Mesendoderm (in vitro differentiated cells): ENCODE results near the gene PITPNM3.

Experiments
- DNase-seq: peaks from one replicate; pipeline ENCODE4 v3.0.0; 2013
- H2AK5ac ChIP-seq: 2 replicates; pipeline ENCODE4 v1.6.1; 2013; ENCODE audit warnings: low read length, inconsistent platforms
- H2BK120ac ChIP-seq: 2 replicates; pipeline ENCODE4 v1.6.1; 2013; ENCODE audit warnings: low read depth, mild to moderate bottlenecking, low read length, moderate library complexity, mixed read lengths
- H2BK15ac ChIP-seq: replicated peaks from 2 replicates; pipeline ENCODE4 v1.6.1; 2013; ENCODE audit warnings: low read depth, mild to moderate bottlenecking, moderate library complexity
- H2BK5ac ChIP-seq: 2 replicates; pipeline ENCODE4 v1.6.1; 2013; ENCODE audit warnings: low read length, inconsistent platforms
- H3K18ac ChIP-seq: 2 replicates; pipeline ENCODE4 v1.6.1; 2013; ENCODE audit warnings: mild to moderate bottlenecking, low read length, mixed read lengths
- H3K23ac ChIP-seq: one replicate; pipeline ENCODE4 v1.6.1; 2013; ENCODE audit warnings: low read length
- H3K27ac ChIP-seq: 2 replicates; pipeline ENCODE4 v1.5.1; 2013; ENCODE audit warnings: low read depth, mild to moderate bottlenecking, inconsistent platforms, low read length, moderate library complexity
- H3K27me3 ChIP-seq: 2 replicates; pipeline ENCODE4 v1.6.1; 2013; ENCODE audit warnings: low read length, control low read depth, mild to moderate bottlenecking, inconsistent platforms; ENCODE audit not compliant: insufficient read depth, poor library complexity
- H3K36me3 ChIP-seq: 2 replicates; pipeline ENCODE4 v1.6.1; 2013; ENCODE audit warnings: low read length, inconsistent platforms; ENCODE audit not compliant: control insufficient read depth, insufficient read depth
- H3K4ac ChIP-seq: one replicate; pipeline ENCODE4 v1.6.1; 2013; ENCODE audit warnings: low read depth, mild to moderate bottlenecking, low read length, moderate library complexity
- H3K4me1 ChIP-seq: 2 replicates; pipeline ENCODE4 v1.6.1; 2013; ENCODE audit warnings: low read depth, low read length, inconsistent platforms; ENCODE audit not compliant: control insufficient read depth
- H3K4me2 ChIP-seq: 2 replicates; pipeline ENCODE4 v1.6.1; 2013; ENCODE audit warnings: low read length
- H3K4me3 ChIP-seq: 2 replicates; pipeline ENCODE4 v1.5.1; 2013; ENCODE audit warnings: mild to moderate bottlenecking, low read length
- H3K56ac ChIP-seq: one replicate; pipeline ENCODE4 v1.6.1; 2013; ENCODE audit warnings: low read length
- H3K79me1 ChIP-seq: 2 replicates; pipeline ENCODE4 v1.6.1; 2013; ENCODE audit warnings: low read length, inconsistent platforms
- H3K79me2 ChIP-seq: 2 replicates; pipeline ENCODE4 v1.6.1; 2013; ENCODE audit warnings: mild to moderate bottlenecking, low read length; ENCODE audit not compliant: control insufficient read depth, insufficient read depth
- H3K9ac ChIP-seq: 2 replicates; pipeline ENCODE4 v1.6.1; 2013; ENCODE audit warnings: low read length, inconsistent platforms
- H4K5ac ChIP-seq: one replicate; pipeline ENCODE4 v1.6.1; 2013; ENCODE audit warnings: low read length
- H4K8ac ChIP-seq: one replicate; pipeline ENCODE4 v1.6.1; 2013; ENCODE audit warnings: low read depth, mild to moderate bottlenecking, control low read depth, low read length, moderate library complexity
- WGBS: extraction: QIAGEN DNeasy Blood & Tissue Kit; methylation state at CpG from one replicate; pipeline ENCODE4 v1.1.7; 2013; ENCODE audit warnings: low lambda C conversion rate, missing lambda C conversion rate; ENCODE audit not compliant: insufficient coverage; ENCODE audit errors: extremely low coverage; 5-methylcytosine and 5-hydroxymethylcytosine counted together

The PITPNM3 gene

DNA sequence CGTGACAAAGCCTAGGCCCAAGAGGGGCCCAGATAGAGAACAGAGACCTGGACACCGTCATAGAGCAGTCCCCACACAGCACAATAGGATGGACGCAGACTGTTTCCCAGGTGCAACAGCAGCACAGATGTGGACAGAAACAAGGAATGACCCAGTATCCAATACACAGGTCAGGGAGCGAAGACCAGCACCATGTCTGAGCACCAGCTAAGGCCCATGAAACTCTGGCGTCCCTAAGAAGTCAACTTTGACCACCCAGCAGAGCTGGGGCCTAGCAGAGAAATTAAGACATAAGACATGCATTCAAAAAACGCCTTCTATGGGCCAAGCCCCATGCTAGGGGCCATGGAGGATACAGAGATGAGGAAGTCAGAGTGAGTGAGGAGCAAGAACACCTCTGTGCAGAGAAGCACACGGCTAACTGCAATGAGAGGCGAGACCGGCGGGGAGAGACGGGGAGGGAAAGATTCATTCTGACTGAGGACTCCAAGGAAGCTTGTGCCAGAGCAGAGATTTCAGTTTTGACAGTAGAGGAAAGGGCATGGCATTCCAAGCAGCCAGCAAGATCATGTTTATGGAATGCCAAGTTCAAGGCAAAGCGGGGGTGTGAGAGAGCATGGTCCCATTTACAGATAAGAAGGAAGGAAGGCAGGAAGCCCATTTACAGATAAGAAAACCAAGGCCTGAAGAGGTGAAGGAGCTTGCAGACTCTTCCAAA lies 50.8 kb downstream of the PITPNM3 start:
- Histone ChIP-seq H3K9ac (no peak overlapping the region), H2BK15ac (no peak overlapping the region), H3K79me2 (no peaks in the 10 kb centered on the region), H2BK5ac (no peak overlapping the region), H3K27me3 (no peaks in the 10 kb centered on the region), H3K4me3 (no peak overlapping the region), H3K18ac (no peak overlapping the region), H2AK5ac (no peak overlapping the region), H3K27ac (no peak overlapping the region), H3K23ac (no peak overlapping the region), H2BK120ac (no peak overlapping the region), H3K4ac (no peak overlapping the region), H4K5ac (no peak overlapping the region), H4K8ac (no peak overlapping the region), H3K79me1 (no peaks in the 10 kb centered on the region), H3K4me1 (peaks cover 4% of the 10 kb centered on the region), H3K56ac (no peak overlapping the region), H3K36me3 (no peaks in the 10 kb centered on the region), H3K4me2 (no peak overlapping the region)
- WGBS = no CpG with 5 or more reads among the region's 12 CpGs
- peak; percentile 57 for DNase-seq

DNA sequence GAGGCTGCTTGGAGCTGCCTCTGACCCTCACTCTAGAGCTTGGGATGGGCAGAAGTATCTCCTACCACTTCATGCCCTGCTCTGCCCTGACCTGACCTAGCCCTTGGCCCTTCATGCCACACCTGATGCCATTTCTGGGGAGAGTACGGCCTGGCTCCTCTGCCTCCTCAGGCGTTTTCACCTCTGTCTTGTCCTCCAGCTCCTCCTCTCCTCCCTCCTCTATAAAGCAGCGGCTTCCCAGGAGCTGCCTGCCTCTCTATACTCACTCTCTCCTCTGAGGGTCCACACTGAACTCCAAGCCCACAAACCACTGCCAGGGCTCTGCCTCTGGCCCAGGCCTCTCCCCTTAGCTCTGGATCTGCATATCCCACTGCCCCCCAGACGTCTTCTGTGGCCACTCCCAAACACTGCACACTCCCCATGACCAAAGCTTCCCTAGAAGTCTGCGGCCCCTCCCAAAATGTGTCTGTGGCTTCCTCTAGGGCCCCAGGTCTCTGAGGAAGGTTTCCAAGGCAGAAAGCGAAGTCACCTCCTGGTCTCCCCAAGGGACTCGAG lies 52.6 kb downstream of the PITPNM3 start:
- no peak overlapping the region for H3K4ac ChIP-seq
- H3K36me3 ChIP-seq = no peaks in the 10 kb centered on the region
- WGBS = no CpG with 5 or more reads among the region's 7 CpGs
- H3K79me1 ChIP-seq = no peaks in the 10 kb centered on the region
- no peak overlapping the region for H4K8ac ChIP-seq
- no peak overlapping the region for H3K18ac ChIP-seq
- no peak overlapping the region for H3K4me2 ChIP-seq
- no peak overlapping the region for H4K5ac ChIP-seq
- no peak for DNase-seq
- H3K27me3 ChIP-seq = no peaks in the 10 kb centered on the region
- no peak overlapping the region for H2BK120ac ChIP-seq
- no peak overlapping the region for H3K56ac ChIP-seq
- no peak overlapping the region for H2AK5ac ChIP-seq
- H3K4me3 ChIP-seq = no peak overlapping the region
- no peak overlapping the region for H2BK5ac ChIP-seq
- H3K23ac ChIP-seq = no peak overlapping the region
- no peak overlapping the region for H2BK15ac ChIP-seq
- peaks cover 2% of the 10 kb centered on the region for H3K4me1 ChIP-seq
- no peaks in the 10 kb centered on the region for H3K79me2 ChIP-seq
- no peak overlapping the region for H3K27ac ChIP-seq
- H3K9ac ChIP-seq = no peak overlapping the region

DNA sequence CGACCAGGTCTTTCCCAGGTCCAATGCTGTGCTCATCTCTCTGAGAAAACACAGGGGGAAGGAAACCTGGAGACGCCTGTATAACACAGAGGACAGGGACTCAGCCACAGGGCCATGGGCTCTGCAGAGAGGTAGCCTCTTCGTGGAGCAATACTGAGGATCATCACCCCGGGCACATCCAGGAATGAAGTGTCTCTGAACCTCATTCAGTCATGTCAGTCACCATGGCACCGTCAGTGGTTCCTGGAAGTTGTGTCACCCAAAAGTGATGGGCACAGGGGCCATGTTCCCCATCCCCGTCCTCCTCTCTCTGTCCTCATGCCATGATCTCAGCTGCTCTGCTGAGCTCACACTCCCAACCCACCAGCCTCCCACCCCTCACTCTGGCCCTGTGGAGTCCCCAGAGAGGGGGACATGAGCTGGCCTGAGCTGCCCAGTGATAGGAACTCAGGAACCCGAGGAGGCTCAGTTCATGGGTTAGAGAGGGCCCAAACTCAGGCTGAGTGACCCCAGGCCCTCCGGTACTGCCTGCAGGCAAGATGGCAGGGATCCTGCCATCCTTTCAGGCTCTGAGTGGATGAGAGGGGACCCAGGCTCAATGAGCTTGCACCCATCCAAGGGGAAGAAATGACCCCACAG lies 53.4 kb downstream of the PITPNM3 start:
- Histone ChIP-seq H3K23ac (no peak overlapping the region), H3K27me3 (no peaks in the 10 kb centered on the region), H3K56ac (no peak overlapping the region), H2AK5ac (no peak overlapping the region), H3K4me3 (no peak overlapping the region), H4K5ac (no peak overlapping the region), H3K9ac (no peak overlapping the region), H3K36me3 (no peaks in the 10 kb centered on the region), H3K4me1 (peaks cover 4% of the 10 kb centered on the region), H2BK120ac (no peak overlapping the region), H2BK15ac (no peak overlapping the region), H3K79me1 (no peaks in the 10 kb centered on the region), H3K18ac (no peak overlapping the region), H2BK5ac (no peak overlapping the region), H3K4me2 (no peak overlapping the region), H3K79me2 (no peaks in the 10 kb centered on the region), H4K8ac (no peak overlapping the region), H3K27ac (no peak overlapping the region), H3K4ac (no peak overlapping the region)
- no peak for DNase-seq
- no CpG with 5 or more reads among the region's 8 CpGs for WGBS

DNA sequence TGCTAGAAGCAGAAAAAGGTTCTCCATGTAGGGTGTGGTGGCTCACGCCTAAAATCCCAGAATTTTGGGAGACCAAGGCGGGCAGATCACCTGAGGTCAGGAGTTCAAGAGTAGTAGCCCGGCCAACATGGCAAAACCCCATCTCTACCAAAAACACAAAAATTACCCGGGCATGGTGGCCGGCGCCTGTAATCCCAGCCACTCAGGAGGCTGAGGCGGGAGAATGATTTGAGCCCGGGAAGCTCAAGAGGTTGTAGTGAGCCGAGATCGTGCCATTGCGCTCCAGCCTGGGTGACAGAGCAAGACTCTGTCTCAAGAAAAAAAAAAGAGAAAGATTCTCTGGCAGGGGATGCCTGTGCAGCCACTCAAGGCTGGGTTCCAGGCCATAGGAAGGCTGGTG lies 54.2 kb downstream of the PITPNM3 start:
- no peak overlapping the region for H3K4me2 ChIP-seq
- H3K4me1 ChIP-seq = peaks cover 9% of the 10 kb centered on the region
- no peaks in the 10 kb centered on the region for H3K36me3 ChIP-seq
- H4K5ac ChIP-seq = no peak overlapping the region
- H3K9ac ChIP-seq = no peak overlapping the region
- H3K23ac ChIP-seq = no peak overlapping the region
- H3K79me1 ChIP-seq = no peaks in the 10 kb centered on the region
- no peak overlapping the region for H3K27ac ChIP-seq
- no peaks in the 10 kb centered on the region for H3K79me2 ChIP-seq
- WGBS = no CpG with 5 or more reads among the region's 11 CpGs
- DNase-seq = no peak
- H3K18ac ChIP-seq = no peak overlapping the region
- no peak overlapping the region for H3K56ac ChIP-seq
- no peak overlapping the region for H3K4ac ChIP-seq
- H4K8ac ChIP-seq = no peak overlapping the region
- no peak overlapping the region for H2AK5ac ChIP-seq
- H3K4me3 ChIP-seq = no peak overlapping the region
- no peak overlapping the region for H2BK120ac ChIP-seq
- H3K27me3 ChIP-seq = no peaks in the 10 kb centered on the region
- H2BK15ac ChIP-seq = no peak overlapping the region
- no peak overlapping the region for H2BK5ac ChIP-seq

DNA sequence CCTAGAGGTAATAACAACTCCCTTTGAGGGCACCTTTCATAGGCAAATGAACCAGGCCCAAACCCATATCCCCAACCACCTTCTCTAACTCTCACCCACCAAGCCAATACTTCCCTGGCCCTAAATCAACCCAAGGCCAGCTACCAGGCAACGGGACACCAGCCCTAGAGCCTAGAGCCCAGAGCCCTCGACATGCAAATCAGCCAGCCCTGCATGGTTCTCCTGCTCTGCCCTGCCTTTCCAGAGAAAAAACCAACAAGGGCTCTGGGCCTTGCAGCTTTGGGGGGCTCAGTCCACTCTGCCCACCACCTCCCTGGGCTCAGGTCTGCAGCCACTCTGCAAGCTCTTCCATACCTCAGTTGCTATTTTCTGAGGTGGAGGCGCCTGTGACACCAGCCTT lies 55.0 kb downstream of the PITPNM3 start:
- Histone ChIP-seq H3K23ac (no peak overlapping the region), H2BK15ac (no peak overlapping the region), H3K4me1 (peaks cover 11% of the 10 kb centered on the region), H2BK120ac (no peak overlapping the region), H2BK5ac (no peak overlapping the region), H3K79me1 (no peaks in the 10 kb centered on the region), H3K79me2 (no peaks in the 10 kb centered on the region), H3K9ac (no peak overlapping the region), H3K56ac (no peak overlapping the region), H4K8ac (no peak overlapping the region), H4K5ac (no peak overlapping the region), H3K36me3 (no peaks in the 10 kb centered on the region), H2AK5ac (no peak overlapping the region), H3K18ac (no peak overlapping the region), H3K4me3 (no peak overlapping the region), H3K4ac (no peak overlapping the region), H3K4me2 (no peak overlapping the region), H3K27ac (no peak overlapping the region), H3K27me3 (no peaks in the 10 kb centered on the region)
- no peak for DNase-seq
- no CpG with 5 or more reads among the region's 3 CpGs for WGBS
